HCT116 (cell line): ENCODE measurements around the gene MXRA7. TPM values are rescaled to one million over a fixed set of nuclear protein-coding genes. Genes with fewer than 3 reads are reported as not detected.

ENCODE experiments used
- ATAC-seq: fragments of 200-7000 bp; cut with Tn5 transposase; 2 replicates; pipeline ENCODE4 v1.9.1; 2020; ENCODE audit warnings: mild to moderate bottlenecking, moderate library complexity
- BruUV-seq: library from RNA; stranded (reverse); fragments of 400-500 nt; replicated peaks from 2 replicates; lab custom pipeline; 2021; lab: Mats Ljungman, UMichigan
- CTCF ChIA-PET: fragments of 300-600 bp; sonication (Branson Sonifier 250); formaldehyde crosslinking; loops from one replicate; lab custom pipeline; 2021; ENCODE audit warnings: antibody characterized with exemption; lab: Charles Lee
- POLR2A ChIA-PET: fragments of 300-600, 350-600 bp; sonication (Branson Sonifier 250); formaldehyde crosslinking; loops from one replicate; lab custom pipeline; 2021; ENCODE audit warnings: antibody characterized with exemption; lab: Charles Lee
- RAD21 ChIA-PET, 2 experiments: fragments of 300-600 bp; sonication (Branson Sonifier 250); formaldehyde crosslinking; loops; one replicate each; lab custom pipeline; 2023; ENCODE audit warnings: low total read pairs in 2 of 2; ENCODE audit not compliant: uncharacterized antibody in 2 of 2, unreplicated experiment in 2 of 2, low non-redundant PET in 1 of 2; lab: Charles Lee
- DNase-seq: peaks from one replicate; pipeline ENCODE4 v3.0.0-alpha.2; 2010; ENCODE audit warnings: low read depth, low spot score
- H2AFZ ChIP-seq: fragments of 200-600 bp; shearing (Covaris generic), sonication (generic); 2 replicates; pipeline ENCODE4 v1.6.1; 2017; ENCODE audit warnings: low read depth, mixed run types, mixed read lengths, antibody characterized with exemption, low read length; ENCODE audit not compliant: poor library complexity, severe bottlenecking
- H3K27ac ChIP-seq: 2 replicates; pipeline ENCODE4 v1.5.1; 2012; ENCODE audit warnings: low read depth, low read length
- H3K27me3 ChIP-seq: fragments of 200-600 bp; sonication (generic); 2 replicates; pipeline ENCODE4 v1.6.1; 2016; ENCODE audit warnings: mixed run types, low read length, mixed read lengths; ENCODE audit not compliant: insufficient read depth
- H3K36me3 ChIP-seq, 2 experiments: fragments of 200-500 bp in 1 of 2; fragments of 200-600 bp in 1 of 2; sonication (Bioruptor generic) in 1 of 2; sonication (generic) in 1 of 2; 2 replicates each; pipeline versions ENCODE4 v1.5.1 to v1.6.1; 2014 to 2016; ENCODE audit warnings: low read length in 2 of 2, inconsistent platforms in 1 of 2, mixed read lengths in 1 of 2, mixed run types in 1 of 2; ENCODE audit not compliant: insufficient read depth in 2 of 2, control insufficient read depth in 1 of 2
- H3K4me1 ChIP-seq, 2 experiments: fragments of 200-600 bp in 1 of 2; sonication (generic) in 1 of 2; 2 replicates each; pipeline versions ENCODE4 v1.5.1 to v1.6.1; 2012 to 2017; ENCODE audit warnings: low read length in 2 of 2, inconsistent platforms in 1 of 2, mild to moderate bottlenecking in 1 of 2, mixed read lengths in 1 of 2, mixed run types in 1 of 2, moderate library complexity in 1 of 2; ENCODE audit not compliant: insufficient read depth in 2 of 2, control insufficient read depth in 1 of 2
- H3K4me2 ChIP-seq: fragments of 200-600 bp; sonication (generic); 2 replicates; pipeline ENCODE4 v1.6.1; 2017; ENCODE audit warnings: mixed run types, low read length, mixed read lengths
- H3K4me3 ChIP-seq, 2 experiments: fragments of 200-600 bp in 1 of 2; sonication (generic) in 1 of 2; replicated peaks in 1 of 2; 2 replicates each; pipeline ENCODE4 v1.5.1; 2011 to 2016; ENCODE audit warnings: low read length in 2 of 2, control low read depth in 1 of 2, low read depth in 1 of 2, mild to moderate bottlenecking in 1 of 2, mixed read lengths in 1 of 2, mixed run types in 1 of 2
- H3K79me2 ChIP-seq: fragments of 200-600 bp; sonication (generic); 2 replicates; pipeline ENCODE4 v1.6.1; 2017; ENCODE audit warnings: mild to moderate bottlenecking, mixed run types, low read length, moderate library complexity, mixed read lengths; ENCODE audit not compliant: insufficient read depth
- H3K9ac ChIP-seq: fragments of 200-600 bp; sonication (generic); 2 replicates; pipeline ENCODE4 v1.6.1; 2016; ENCODE audit warnings: low read length, mixed read lengths
- H3K9me2 ChIP-seq: fragments of 200-600 bp; sonication (generic), shearing (Covaris generic); 2 replicates; pipeline ENCODE4 v1.6.1; 2017; ENCODE audit warnings: mixed run types, mild to moderate bottlenecking, moderate library complexity; ENCODE audit not compliant: insufficient read depth
- H3K9me3 ChIP-seq, 2 experiments: fragments of 200-500 bp in 1 of 2; fragments of 200-600 bp in 1 of 2; sonication (Bioruptor generic) in 1 of 2; sonication (generic) in 1 of 2; 2 replicates each; pipeline ENCODE4 v1.6.1; 2014 to 2017; ENCODE audit warnings: low read length in 2 of 2, mixed read lengths in 2 of 2, inconsistent platforms in 1 of 2, low read depth in 1 of 2, mild to moderate bottlenecking in 1 of 2, mixed run types in 1 of 2, moderate library complexity in 1 of 2; ENCODE audit not compliant: control insufficient read depth in 1 of 2, insufficient read depth in 1 of 2
- H4K20me1 ChIP-seq: fragments of 200-600 bp; sonication (generic), shearing (Covaris generic); 2 replicates; pipeline ENCODE4 v1.6.1; 2017; ENCODE audit warnings: mixed run types, mild to moderate bottlenecking, moderate library complexity; ENCODE audit not compliant: insufficient read depth
- CBX3 ChIP-seq: IDR thresholded peaks from 2 replicates; pipeline ENCODE4 v1.6.1; 2012; ENCODE audit warnings: low read depth
- ELF1 ChIP-seq: IDR thresholded peaks from 2 replicates; pipeline ENCODE4 v1.6.1; 2012; ENCODE audit warnings: low read depth, borderline replicate concordance
- EZH2 ChIP-seq: fragments of 200-600 bp; sonication (generic); IDR thresholded peaks from 2 replicates; pipeline ENCODE4 v1.6.1; 2017; ENCODE audit warnings: antibody characterized with exemption, mixed run types
- FOSL1 ChIP-seq: IDR thresholded peaks from 2 replicates; pipeline ENCODE4 v1.6.1; 2012; ENCODE audit warnings: low read depth
- POLR2A ChIP-seq: IDR thresholded peaks from 2 replicates; pipeline ENCODE4 v1.7.0; 2011; ENCODE audit warnings: borderline replicate concordance; ENCODE audit not compliant: insufficient read depth, insufficient read length; ENCODE audit errors: extremely low read depth
- RAD21 ChIP-seq: IDR thresholded peaks from 2 replicates; pipeline ENCODE4 v1.6.1; 2012; ENCODE audit warnings: low read depth, mild to moderate bottlenecking
- SP1 ChIP-seq: IDR thresholded peaks from 2 replicates; pipeline ENCODE4 v1.6.1; 2012; ENCODE audit warnings: low read depth
- SRF ChIP-seq: IDR thresholded peaks from 2 replicates; pipeline ENCODE4 v1.6.1; 2012; ENCODE audit warnings: low read depth
- YY1 ChIP-seq: IDR thresholded peaks from 2 replicates; pipeline ENCODE4 v1.6.1; 2011; ENCODE audit warnings: low read length, low read depth, moderate library complexity, mild to moderate bottlenecking; ENCODE audit not compliant: insufficient replicate concordance; ENCODE audit errors: extremely low read depth
- ZNF274 ChIP-seq: fragments of 200-500 bp; sonication (Bioruptor generic); IDR thresholded peaks from 2 replicates; pipeline ENCODE4 v1.6.1; 2014; ENCODE audit warnings: mild to moderate bottlenecking, low read depth, low read length, inconsistent platforms
- intact Hi-C: fragments of 100-400 bp; cut with micrococcal nuclease; formaldehyde crosslinking; loops from 2 replicates; pipeline ENCODE4 v1.10.0; 2022
- total RNA-seq: library from RNA; stranded (reverse); gene quantifications from one replicate; pipeline ENCODE4 v1.2.1, GENCODE V29; 2021; ENCODE audit not compliant: unreplicated experiment
- TF ChIP-seq, protein P1 (sequence below): IDR thresholded peaks from 2 replicates; pipeline ENCODE4 v1.6.1; 2012; ENCODE audit warnings: low read depth
- TF ChIP-seq, protein P2 (sequence below): IDR thresholded peaks from 2 replicates; pipeline ENCODE4 v1.6.1; 2011; ENCODE audit warnings: mild to moderate bottlenecking, low read length, moderate library complexity; ENCODE audit not compliant: insufficient replicate concordance; ENCODE audit errors: extremely low read depth
- TF ChIP-seq, protein P3 (sequence below): IDR thresholded peaks from 2 replicates; pipeline ENCODE4 v1.6.1; 2012
- TF ChIP-seq, protein P4 (sequence below): IDR thresholded peaks from 2 replicates; pipeline ENCODE4 v1.6.1; 2012

Gene MXRA7
- total RNA-seq, 1 experiment from 2014 or later, result 57.1 TPM

DNA sequence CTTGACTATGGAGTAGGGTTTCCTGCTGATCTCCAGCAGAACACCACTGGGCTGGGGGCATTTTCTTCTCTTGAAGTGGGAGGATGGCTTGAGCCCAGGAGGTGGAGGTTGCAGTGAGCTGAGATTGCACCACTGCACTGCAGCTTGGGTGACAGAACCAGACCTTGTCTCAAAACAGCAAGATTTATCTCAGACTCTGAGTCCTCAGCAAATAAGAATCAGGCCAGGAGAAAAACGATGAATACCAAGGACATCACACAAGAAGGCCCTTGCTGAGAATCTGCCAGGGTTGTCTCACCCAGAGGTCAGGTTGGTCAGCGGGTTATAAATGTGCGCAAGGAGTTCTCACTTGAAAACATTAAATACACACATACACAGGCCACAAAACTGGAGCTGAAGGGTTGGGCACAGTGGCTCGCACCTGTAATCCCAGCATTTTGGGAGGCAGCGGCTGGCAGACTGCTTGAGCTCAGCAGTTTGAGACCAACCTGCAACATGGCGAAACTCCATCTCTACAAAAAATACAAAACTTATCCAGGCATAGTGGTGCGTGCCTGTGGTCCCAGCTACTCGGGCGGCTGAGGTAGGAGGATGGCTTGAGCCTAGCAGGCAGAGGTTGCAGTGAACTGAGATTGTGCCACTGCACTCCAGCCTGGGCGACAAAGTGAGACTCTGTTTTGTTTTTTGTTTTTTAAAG lies 7.7 kb downstream of the MXRA7 start:
- no peak overlapping the region for H3K4me2 ChIP-seq
- no peak overlapping the region for H2AFZ ChIP-seq
- ChIA-PET RAD21 (no interaction called here), POLR2A (no interaction called here), CTCF (interaction anchor here (0.9 to 1.5 kb wide), 2 partner anchors 14 to 181 kb away, joined by 3 read pairs; no protein-coding TSS in a partner anchor)
- no peak overlapping the region for H3K4me3 ChIP-seq
- H3K9me3 ChIP-seq, result no peaks in the 10 kb centered on the region
- ATAC-seq (no peak), DNase-seq (no peak)
- no peaks in the 10 kb centered on the region for H3K9me2 ChIP-seq
- no TSS peak for BruUV-seq
- H3K36me3 ChIP-seq, result no peaks in the 10 kb centered on the region
- H3K9ac ChIP-seq, result no peak overlapping the region
- no peaks in the 10 kb centered on the region for H4K20me1 ChIP-seq
- H3K27me3 ChIP-seq, result no peaks in the 10 kb centered on the region
- H3K27ac ChIP-seq, result no peak overlapping the region
- peaks cover 0 to 12% of the 10 kb centered on the region in 2 experiments; a peak in 2 of 4 replicates for H3K4me1 ChIP-seq
- no peak for TF ChIP-seq SRF
- no peak for TF ChIP-seq RAD21
- TF ChIP-seq, all 23 proteins: peak for 0
- intact Hi-C loops, result no loop called here
- peaks cover 19% of the 10 kb centered on the region for H3K79me2 ChIP-seq

DNA sequence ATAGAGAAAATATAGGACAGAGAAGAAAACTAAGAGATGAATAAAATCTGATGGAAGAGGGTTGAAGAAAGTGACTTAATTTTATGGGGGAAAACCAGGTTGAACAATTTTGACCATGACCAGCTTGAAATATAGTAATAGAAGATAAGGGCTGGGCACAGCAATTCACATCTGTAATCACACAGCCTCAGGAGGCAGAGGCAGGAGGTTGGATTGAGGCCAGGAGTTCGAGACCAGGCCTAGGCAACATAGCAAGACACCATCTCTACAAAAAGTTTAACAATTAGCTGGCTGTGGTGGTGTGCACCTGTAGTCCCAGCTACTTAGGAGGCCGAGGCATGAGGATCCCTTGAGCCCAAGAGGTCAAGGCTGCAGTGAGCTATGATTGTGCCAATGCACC lies 8.7 kb downstream of the MXRA7 start:
- intact Hi-C loops, result no loop called here
- ChIA-PET POLR2A (no interaction called here), RAD21 (no interaction called here), CTCF (interaction anchor here (0.7 to 1.5 kb wide), 3 partner anchors 12 to 180 kb away, joined by 3 read pairs; no protein-coding TSS in a partner anchor)
- H3K27ac ChIP-seq, result no peak overlapping the region
- H3K27me3 ChIP-seq, result no peaks in the 10 kb centered on the region
- no peaks in the 10 kb centered on the region for H3K36me3 ChIP-seq
- peaks cover 16% of the 10 kb centered on the region for H3K79me2 ChIP-seq
- H3K4me3 ChIP-seq, result no peak overlapping the region
- H3K4me2 ChIP-seq, result no peak overlapping the region
- no peaks in the 10 kb centered on the region for H3K9me3 ChIP-seq
- no peaks in the 10 kb centered on the region for H3K9me2 ChIP-seq
- no TSS peak for BruUV-seq
- no peak overlapping the region for H2AFZ ChIP-seq
- no peak overlapping the region for H3K9ac ChIP-seq
- peaks cover 0 to 12% of the 10 kb centered on the region in 2 experiments; a peak in 2 of 4 replicates for H3K4me1 ChIP-seq
- no peak for ATAC-seq
- H4K20me1 ChIP-seq, result no peaks in the 10 kb centered on the region
- DNase-seq, result no peak
- TF ChIP-seq RAD21, result no peak
- TF ChIP-seq EZH2, result no peak
- TF ChIP-seq, protein P1, sequence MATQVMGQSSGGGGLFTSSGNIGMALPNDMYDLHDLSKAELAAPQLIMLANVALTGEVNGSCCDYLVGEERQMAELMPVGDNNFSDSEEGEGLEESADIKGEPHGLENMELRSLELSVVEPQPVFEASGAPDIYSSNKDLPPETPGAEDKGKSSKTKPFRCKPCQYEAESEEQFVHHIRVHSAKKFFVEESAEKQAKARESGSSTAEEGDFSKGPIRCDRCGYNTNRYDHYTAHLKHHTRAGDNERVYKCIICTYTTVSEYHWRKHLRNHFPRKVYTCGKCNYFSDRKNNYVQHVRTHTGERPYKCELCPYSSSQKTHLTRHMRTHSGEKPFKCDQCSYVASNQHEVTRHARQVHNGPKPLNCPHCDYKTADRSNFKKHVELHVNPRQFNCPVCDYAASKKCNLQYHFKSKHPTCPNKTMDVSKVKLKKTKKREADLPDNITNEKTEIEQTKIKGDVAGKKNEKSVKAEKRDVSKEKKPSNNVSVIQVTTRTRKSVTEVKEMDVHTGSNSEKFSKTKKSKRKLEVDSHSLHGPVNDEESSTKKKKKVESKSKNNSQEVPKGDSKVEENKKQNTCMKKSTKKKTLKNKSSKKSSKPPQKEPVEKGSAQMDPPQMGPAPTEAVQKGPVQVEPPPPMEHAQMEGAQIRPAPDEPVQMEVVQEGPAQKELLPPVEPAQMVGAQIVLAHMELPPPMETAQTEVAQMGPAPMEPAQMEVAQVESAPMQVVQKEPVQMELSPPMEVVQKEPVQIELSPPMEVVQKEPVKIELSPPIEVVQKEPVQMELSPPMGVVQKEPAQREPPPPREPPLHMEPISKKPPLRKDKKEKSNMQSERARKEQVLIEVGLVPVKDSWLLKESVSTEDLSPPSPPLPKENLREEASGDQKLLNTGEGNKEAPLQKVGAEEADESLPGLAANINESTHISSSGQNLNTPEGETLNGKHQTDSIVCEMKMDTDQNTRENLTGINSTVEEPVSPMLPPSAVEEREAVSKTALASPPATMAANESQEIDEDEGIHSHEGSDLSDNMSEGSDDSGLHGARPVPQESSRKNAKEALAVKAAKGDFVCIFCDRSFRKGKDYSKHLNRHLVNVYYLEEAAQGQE, result no peak
- TF ChIP-seq, protein P2, sequence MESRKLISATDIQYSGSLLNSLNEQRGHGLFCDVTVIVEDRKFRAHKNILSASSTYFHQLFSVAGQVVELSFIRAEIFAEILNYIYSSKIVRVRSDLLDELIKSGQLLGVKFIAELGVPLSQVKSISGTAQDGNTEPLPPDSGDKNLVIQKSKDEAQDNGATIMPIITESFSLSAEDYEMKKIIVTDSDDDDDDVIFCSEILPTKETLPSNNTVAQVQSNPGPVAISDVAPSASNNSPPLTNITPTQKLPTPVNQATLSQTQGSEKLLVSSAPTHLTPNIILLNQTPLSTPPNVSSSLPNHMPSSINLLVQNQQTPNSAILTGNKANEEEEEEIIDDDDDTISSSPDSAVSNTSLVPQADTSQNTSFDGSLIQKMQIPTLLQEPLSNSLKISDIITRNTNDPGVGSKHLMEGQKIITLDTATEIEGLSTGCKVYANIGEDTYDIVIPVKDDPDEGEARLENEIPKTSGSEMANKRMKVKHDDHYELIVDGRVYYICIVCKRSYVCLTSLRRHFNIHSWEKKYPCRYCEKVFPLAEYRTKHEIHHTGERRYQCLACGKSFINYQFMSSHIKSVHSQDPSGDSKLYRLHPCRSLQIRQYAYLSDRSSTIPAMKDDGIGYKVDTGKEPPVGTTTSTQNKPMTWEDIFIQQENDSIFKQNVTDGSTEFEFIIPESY, result no peak
- TF ChIP-seq, protein P3, sequence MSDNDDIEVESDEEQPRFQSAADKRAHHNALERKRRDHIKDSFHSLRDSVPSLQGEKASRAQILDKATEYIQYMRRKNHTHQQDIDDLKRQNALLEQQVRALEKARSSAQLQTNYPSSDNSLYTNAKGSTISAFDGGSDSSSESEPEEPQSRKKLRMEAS, result no peak
- TF ChIP-seq ELF1, result no peak
- no peak for TF ChIP-seq FOSL1
- TF ChIP-seq ZNF274, result no peak
- TF ChIP-seq CBX3, result no peak
- TF ChIP-seq, protein P4, sequence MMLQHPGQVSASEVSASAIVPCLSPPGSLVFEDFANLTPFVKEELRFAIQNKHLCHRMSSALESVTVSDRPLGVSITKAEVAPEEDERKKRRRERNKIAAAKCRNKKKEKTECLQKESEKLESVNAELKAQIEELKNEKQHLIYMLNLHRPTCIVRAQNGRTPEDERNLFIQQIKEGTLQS, result no peak
- no peak for TF ChIP-seq SP1
- TF ChIP-seq POLR2A, result no peak
- no peak for TF ChIP-seq YY1
